ENCODE measurements around the gene CFAP410. TPM values are rescaled to one million over a fixed set of nuclear protein-coding genes. Genes with fewer than 3 reads are reported as not detected.

CFAP410 gene
- total and polyA plus RNA-seq, 2 of the 13 experiments (the other 11 are each of a cell fraction or from before 2014, with no cell fraction given) = 8.0 to 20.1 TPM

- no peak; a peak in 1 of 4 replicates for TF ChIP-seq HMGXB4 (CRISPR knock-in tag; IDR thresholded peaks at IDR 0.05; ENCODE audit: borderline replicate concordance in 1 of 2, low read depth in 1 of 2)
- TF ChIP-seq ETV6 (CRISPR knock-in tag; conservative IDR thresholded peaks at IDR 0.05) = no peak
- no peak for TF ChIP-seq ZFP36 (IDR thresholded peaks at IDR 0.05; ENCODE audit: borderline replicate concordance, low read depth, low read length, partially characterized antibody)
- TF ChIP-seq ZNF788 (CRISPR knock-in tag; IDR thresholded peaks at IDR 0.05; ENCODE audit: borderline replicate concordance) = 0 out of 2 replicates have a peak, but pooled peaks have one; percentile 30
- no peak for TF ChIP-seq ZBTB37 (CRISPR knock-in tag; IDR thresholded peaks at IDR 0.05)
- TF ChIP-seq ZBTB26 (CRISPR knock-in tag; IDR thresholded peaks at IDR 0.05; ENCODE audit: borderline replicate concordance) = no peak
- TF ChIP-seq ZNF431 (CRISPR knock-in tag; IDR thresholded peaks at IDR 0.05; ENCODE audit: borderline replicate concordance, low read depth) = 0 out of 2 replicates have a peak, but pooled peaks have one; percentile 46
- TF ChIP-seq TRIM22 (IDR thresholded peaks at IDR 0.05) = no peak
- TF ChIP-seq IRX3 (CRISPR knock-in tag; IDR thresholded peaks at IDR 0.05; ENCODE audit: borderline replicate concordance, low read depth) = no peak
- TF ChIP-seq HOXA3 (CRISPR knock-in tag; IDR thresholded peaks at IDR 0.05) = peak; percentile 78; the same call in 1 of the 2 replicates
- TF ChIP-seq MATR3 (CRISPR knock-in tag; IDR thresholded peaks at IDR 0.05) = no peak
- no peak for TF ChIP-seq ZNF773 (CRISPR knock-in tag; IDR thresholded peaks at IDR 0.05; ENCODE audit: borderline replicate concordance)
- peak; percentile 61; the same call in 1 of the 2 replicates for TF ChIP-seq IRF2 (CRISPR knock-in tag; IDR thresholded peaks at IDR 0.05)
- TF ChIP-seq ZXDC (CRISPR knock-in tag; IDR thresholded peaks at IDR 0.05) = no peak
- no peak for TF ChIP-seq SPEN (CRISPR knock-in tag; IDR thresholded peaks at IDR 0.05; ENCODE audit: low read depth)
- no peak for TF ChIP-seq ZNF512B (CRISPR knock-in tag; IDR thresholded peaks at IDR 0.05; ENCODE audit: borderline replicate concordance)
- no peak for TF ChIP-seq MBD4 (IDR thresholded peaks at IDR 0.05; ENCODE audit: borderline replicate concordance, low read length)
These were observed 35.7 kb downstream of the CFAP410 start (continued) for GRCh38 chr21:44303490-44303981.
